Natural killer cell (primary cell): Measurements from ENCODE around the gene KCNQ1OT1. TPM values are rescaled to one million over a fixed set of nuclear protein-coding genes. Genes with fewer than 3 reads are reported as not detected.

Experiments used
- ATAC-seq, 3 donors: fragments of 150-1000 bp in 2 of 3; fragments of 200-7000 bp in 1 of 3; cut with Tn5 transposase; 1 replicate in 1 of 3; 2 replicates in 2 of 3; pipeline ENCODE4 v1.10.0; 2021; ENCODE audit warnings: mild to moderate bottlenecking in 2 of 3, moderate library complexity in 2 of 3
- DNase-seq, 2 donors: peaks; one replicate each; pipeline versions ENCODE4 v3.0.0 to v3.0.0-alpha.2; 2013 to 2021; ENCODE audit warnings: mixed read lengths in 1 of 2
- H3K27ac ChIP-seq: one replicate; pipeline ENCODE4 v1.5.1; 2013; ENCODE audit warnings: mild to moderate bottlenecking, low read length
- H3K27me3 ChIP-seq: one replicate; pipeline ENCODE4 v1.6.1; 2013; ENCODE audit warnings: low read length; ENCODE audit not compliant: control insufficient read depth, insufficient read depth
- H3K36me3 ChIP-seq: one replicate; pipeline ENCODE4 v1.6.1; 2013; ENCODE audit warnings: low read length; ENCODE audit not compliant: control insufficient read depth, insufficient read depth
- H3K4me1 ChIP-seq: one replicate; pipeline ENCODE4 v1.6.1; 2013; ENCODE audit warnings: low read length; ENCODE audit not compliant: control insufficient read depth, insufficient read depth
- H3K4me3 ChIP-seq: one replicate; pipeline ENCODE4 v1.5.1; 2013; ENCODE audit warnings: low read length
- H3K9me3 ChIP-seq: one replicate; pipeline ENCODE4 v1.6.1; 2013; ENCODE audit warnings: low read length; ENCODE audit not compliant: control insufficient read depth, insufficient read depth
- H3K27ac Mint-ChIP-seq, 2 donors: one replicate each; pipeline ENCODE4 v1.8.0; 2022; ENCODE audit warnings: mild to moderate bottlenecking in 2 of 2, mixed read lengths in 2 of 2, moderate library complexity in 1 of 2
- H3K27me3 Mint-ChIP-seq, 2 donors: one replicate each; pipeline ENCODE4 v1.8.0; 2022; ENCODE audit warnings: low read depth in 2 of 2, mixed read lengths in 2 of 2
- H3K36me3 Mint-ChIP-seq: one replicate; pipeline ENCODE4 v1.8.0; 2022; ENCODE audit warnings: mixed read lengths
- H3K4me1 Mint-ChIP-seq, 2 donors: one replicate each; pipeline ENCODE4 v1.8.0; 2022; ENCODE audit warnings: mixed read lengths in 2 of 2
- H3K4me3 Mint-ChIP-seq: one replicate; pipeline ENCODE4 v1.8.0; 2022; ENCODE audit warnings: mild to moderate bottlenecking, moderate library complexity, mixed read lengths
- H3K9me3 Mint-ChIP-seq, 2 donors: one replicate each; pipeline ENCODE4 v1.8.0; 2022; ENCODE audit warnings: mixed read lengths in 2 of 2
- WGBS: methylation state at CpG from one replicate; pipeline ENCODE4 v1.1.7; 2013; ENCODE audit warnings: missing lambda C conversion rate; ENCODE audit not compliant: insufficient coverage; 5-methylcytosine and 5-hydroxymethylcytosine counted together
- intact Hi-C: fragments of 100-400 bp; cut with micrococcal nuclease; formaldehyde crosslinking; loops from one replicate; pipeline ENCODE4 v1.14.2; 2022
- total RNA-seq, 4 donors: library from RNA; stranded (reverse); fragments of 120-200 nt in 1 of 4; gene quantifications; one replicate each; pipeline versions ENCODE4 v1.2.3 to v1.2.4, GENCODE V29; 2013 to 2022
- TF ChIP-seq, protein P1 (sequence below): fragments of 200-600 bp; IDR thresholded peaks from one replicate; pipeline ENCODE4 v1.8.0; 2022; ENCODE audit warnings: antibody characterized with exemption

Gene KCNQ1OT1
- total RNA-seq, 3 donors from 2014 or later (not counting 1 experiment from before 2014, with no cell fraction given) = 0.72 to 0.78 (median 0.75) TPM

- H3K4me3 Mint-ChIP-seq = no peak overlapping the region
- Histone ChIP-seq H3K4me3 (no peak overlapping the region), H3K27me3 (no peaks in the 10 kb centered on the region), H3K36me3 (no peaks in the 10 kb centered on the region), H3K9me3 (no peaks in the 10 kb centered on the region), H3K4me1 (no peaks in the 10 kb centered on the region), H3K27ac (no peak overlapping the region)
- H3K9me3 Mint-ChIP-seq = no peaks in the 10 kb centered on the region
- TF ChIP-seq, protein P1, sequence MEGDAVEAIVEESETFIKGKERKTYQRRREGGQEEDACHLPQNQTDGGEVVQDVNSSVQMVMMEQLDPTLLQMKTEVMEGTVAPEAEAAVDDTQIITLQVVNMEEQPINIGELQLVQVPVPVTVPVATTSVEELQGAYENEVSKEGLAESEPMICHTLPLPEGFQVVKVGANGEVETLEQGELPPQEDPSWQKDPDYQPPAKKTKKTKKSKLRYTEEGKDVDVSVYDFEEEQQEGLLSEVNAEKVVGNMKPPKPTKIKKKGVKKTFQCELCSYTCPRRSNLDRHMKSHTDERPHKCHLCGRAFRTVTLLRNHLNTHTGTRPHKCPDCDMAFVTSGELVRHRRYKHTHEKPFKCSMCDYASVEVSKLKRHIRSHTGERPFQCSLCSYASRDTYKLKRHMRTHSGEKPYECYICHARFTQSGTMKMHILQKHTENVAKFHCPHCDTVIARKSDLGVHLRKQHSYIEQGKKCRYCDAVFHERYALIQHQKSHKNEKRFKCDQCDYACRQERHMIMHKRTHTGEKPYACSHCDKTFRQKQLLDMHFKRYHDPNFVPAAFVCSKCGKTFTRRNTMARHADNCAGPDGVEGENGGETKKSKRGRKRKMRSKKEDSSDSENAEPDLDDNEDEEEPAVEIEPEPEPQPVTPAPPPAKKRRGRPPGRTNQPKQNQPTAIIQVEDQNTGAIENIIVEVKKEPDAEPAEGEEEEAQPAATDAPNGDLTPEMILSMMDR = no peak
- no peak overlapping the region for H3K27ac Mint-ChIP-seq
- peaks cover 0 to 10% of the 10 kb centered on the region in 2 donors for H3K4me1 Mint-ChIP-seq
- no peaks in the 10 kb centered on the region for H3K36me3 Mint-ChIP-seq
- ATAC-seq = no peak
- no peak for DNase-seq
- WGBS = 74% methylated on average over 15 of the region's 15 CpGs
- H3K27me3 Mint-ChIP-seq = no peaks in the 10 kb centered on the region
- intact Hi-C loops = no loop called here
Observed at GRCh38 chr11:2666828-2667570, 32.8 kb downstream of the KCNQ1OT1 start.

DNA sequence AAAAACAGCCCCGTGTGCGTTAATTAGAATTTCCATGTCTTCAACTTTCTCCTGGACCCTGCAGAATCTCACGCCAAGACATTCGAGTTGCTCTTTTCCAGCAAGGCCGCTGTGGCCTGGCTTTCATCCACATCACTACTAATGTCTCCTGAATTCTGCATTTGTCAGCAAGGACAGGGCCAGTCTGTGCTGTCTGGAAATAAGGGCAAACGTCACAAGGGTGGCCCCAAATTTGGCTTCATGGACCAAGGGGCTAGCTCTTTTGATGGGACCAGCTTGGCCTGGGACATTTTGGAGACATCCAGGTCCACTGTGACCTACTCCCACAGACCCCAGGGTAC, 33.4 kb downstream of the KCNQ1OT1 start:
- Histone ChIP-seq H3K4me1 (no peaks in the 10 kb centered on the region), H3K9me3 (no peaks in the 10 kb centered on the region), H3K27ac (no peak overlapping the region), H3K4me3 (no peak overlapping the region), H3K36me3 (no peaks in the 10 kb centered on the region), H3K27me3 (no peaks in the 10 kb centered on the region)
- TF ChIP-seq, protein P1 = no peak
- WGBS = 94% methylated on average over 6 of the region's 6 CpGs
- H3K27me3 Mint-ChIP-seq = no peaks in the 10 kb centered on the region
- H3K27ac Mint-ChIP-seq = no peak overlapping the region
- DNase-seq (no peak), ATAC-seq (no peak)
- no peaks in the 10 kb centered on the region for H3K9me3 Mint-ChIP-seq
- H3K36me3 Mint-ChIP-seq = no peaks in the 10 kb centered on the region
- peaks cover 0 to 10% of the 10 kb centered on the region in 2 donors for H3K4me1 Mint-ChIP-seq
- intact Hi-C loops = no loop called here
- H3K4me3 Mint-ChIP-seq = no peak overlapping the region

- Mint-ChIP-seq H3K9me3 (peaks cover 0 to 2% of the 10 kb centered on the region in 2 donors), H3K4me1 (peaks cover 0 to 10% of the 10 kb centered on the region in 2 donors), H3K36me3 (no peaks in the 10 kb centered on the region), H3K4me3 (no peak overlapping the region), H3K27ac (no peak overlapping the region), H3K27me3 (no peaks in the 10 kb centered on the region)
- H3K27me3 ChIP-seq = no peaks in the 10 kb centered on the region
- DNase-seq (no peak), ATAC-seq (no peak)
- H3K4me3 ChIP-seq = no peak overlapping the region
- TF ChIP-seq, protein P1 = no peak
- H3K4me1 ChIP-seq = no peaks in the 10 kb centered on the region
- intact Hi-C loops = no loop called here
- no peaks in the 10 kb centered on the region for H3K36me3 ChIP-seq
- H3K27ac ChIP-seq = no peak overlapping the region
- WGBS = 96% methylated on average over 11 of the region's 11 CpGs
- peaks cover 5% of the 10 kb centered on the region for H3K9me3 ChIP-seq
Observed at GRCh38 chr11:2665526-2666400, 34.0 kb downstream of the KCNQ1OT1 start.
